ENCODE measurements around the gene LIPT2. TPM values are rescaled to one million over a fixed set of nuclear protein-coding genes. Genes with fewer than 3 reads are reported as not detected.

Gene LIPT2
- total and polyA plus RNA-seq, 3 donors from 2014 or later, result 25.0 to 43.1 (median 32.6) TPM

DNA sequence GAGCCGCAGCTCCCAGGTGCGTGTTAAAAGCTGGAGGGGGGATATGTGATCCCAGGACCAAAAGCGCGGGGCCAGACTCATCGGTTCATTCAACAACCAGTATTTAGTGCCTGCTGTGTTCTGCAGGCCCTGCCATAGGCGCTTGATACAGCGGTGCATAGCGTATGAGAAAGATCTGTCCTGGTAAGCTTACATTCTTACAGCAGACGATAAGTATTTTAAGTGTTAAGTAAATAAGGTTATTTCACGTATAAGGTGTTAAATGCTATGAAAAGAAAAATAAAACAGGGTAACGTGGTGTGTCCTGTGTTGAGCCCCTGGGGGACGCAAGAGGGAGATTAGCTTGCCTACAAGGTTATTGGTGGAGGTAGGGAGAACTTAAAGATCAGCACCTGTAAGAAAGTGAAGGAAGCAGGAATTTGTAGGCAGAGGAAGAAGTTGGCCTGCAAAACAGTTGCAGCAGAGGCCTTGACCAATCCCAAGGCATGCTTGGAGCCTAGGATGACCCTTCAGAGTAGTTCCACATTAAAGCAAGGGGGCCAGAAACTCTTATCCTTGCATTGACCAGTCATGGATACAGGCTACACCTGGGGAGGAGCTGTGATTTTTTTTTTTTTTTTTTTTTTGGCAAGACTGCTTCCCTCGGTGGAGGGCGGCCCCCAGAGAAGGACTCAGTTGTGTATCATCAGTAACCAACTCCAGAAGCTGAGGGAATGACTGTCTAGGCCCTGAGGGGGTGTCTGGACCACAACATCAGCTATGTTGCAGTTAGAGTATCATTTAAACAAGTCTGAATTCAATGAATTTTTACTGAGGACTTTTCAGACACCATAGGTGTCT, 487 bp upstream of the LIPT2 start:
- TF ChIP-seq POLR2A (IDR thresholded peaks at IDR 0.05), result no peak
- TF ChIP-seq, protein P1, sequence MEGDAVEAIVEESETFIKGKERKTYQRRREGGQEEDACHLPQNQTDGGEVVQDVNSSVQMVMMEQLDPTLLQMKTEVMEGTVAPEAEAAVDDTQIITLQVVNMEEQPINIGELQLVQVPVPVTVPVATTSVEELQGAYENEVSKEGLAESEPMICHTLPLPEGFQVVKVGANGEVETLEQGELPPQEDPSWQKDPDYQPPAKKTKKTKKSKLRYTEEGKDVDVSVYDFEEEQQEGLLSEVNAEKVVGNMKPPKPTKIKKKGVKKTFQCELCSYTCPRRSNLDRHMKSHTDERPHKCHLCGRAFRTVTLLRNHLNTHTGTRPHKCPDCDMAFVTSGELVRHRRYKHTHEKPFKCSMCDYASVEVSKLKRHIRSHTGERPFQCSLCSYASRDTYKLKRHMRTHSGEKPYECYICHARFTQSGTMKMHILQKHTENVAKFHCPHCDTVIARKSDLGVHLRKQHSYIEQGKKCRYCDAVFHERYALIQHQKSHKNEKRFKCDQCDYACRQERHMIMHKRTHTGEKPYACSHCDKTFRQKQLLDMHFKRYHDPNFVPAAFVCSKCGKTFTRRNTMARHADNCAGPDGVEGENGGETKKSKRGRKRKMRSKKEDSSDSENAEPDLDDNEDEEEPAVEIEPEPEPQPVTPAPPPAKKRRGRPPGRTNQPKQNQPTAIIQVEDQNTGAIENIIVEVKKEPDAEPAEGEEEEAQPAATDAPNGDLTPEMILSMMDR (IDR thresholded peaks at IDR 0.05), result no peak
- 6 to 12% methylated on average over 13 to 14 of the region's 14 CpGs for WGBS, 2 donors
- DNase-seq, result no peak
- H3K4me1 ChIP-seq, result peaks cover 5% of the 10 kb centered on the region
- no peaks in the 10 kb centered on the region for H3K9me3 ChIP-seq
- no peaks in the 10 kb centered on the region for H3K36me3 ChIP-seq (ENCODE audit: low read depth, missing control alignments)
- peak overlapping the region; percentile 92 to 94 for H3K4me3 ChIP-seq
- H3K27me3 ChIP-seq, result no peaks in the 10 kb centered on the region
- H3K27ac ChIP-seq, result peak overlapping the region; percentile 97 to 99
- intact Hi-C loops (cut with DNase I; ENCODE audit: low total_unique reads), result no loop called here

DNA sequence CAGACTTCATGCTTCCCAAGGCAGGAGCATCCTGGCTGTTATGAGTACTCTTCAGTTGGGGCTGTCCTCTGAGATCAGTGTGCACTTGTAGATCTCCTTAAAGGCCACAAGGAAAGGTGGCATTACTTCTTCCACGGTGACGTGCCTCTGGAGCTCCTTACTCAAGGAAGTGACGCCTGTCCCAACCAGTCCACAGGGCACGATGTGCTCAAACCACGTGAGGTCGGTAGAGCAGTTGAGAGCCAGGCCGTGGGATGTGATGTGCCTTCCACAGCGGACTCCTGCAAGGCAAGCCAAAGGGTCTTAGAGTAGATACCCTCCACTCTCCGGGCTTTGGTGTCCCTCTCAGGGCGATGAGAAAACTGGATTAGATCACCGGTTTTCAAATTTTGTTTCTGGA, 1.4 kb downstream of the LIPT2 start:
- DNase-seq, result no peak
- Histone ChIP-seq H3K27ac (no peak overlapping the region), H3K9me3 (no peaks in the 10 kb centered on the region), H3K4me1 (peaks cover 5% of the 10 kb centered on the region), H3K4me3 (peak overlapping the region in 1 of 2 donors; percentile 94), H3K36me3 (ENCODE audit: low read depth, missing control alignments) (no peaks in the 10 kb centered on the region), H3K27me3 (no peaks in the 10 kb centered on the region)
- intact Hi-C loops (cut with DNase I; ENCODE audit: low total_unique reads), result no loop called here
- no peak for TF ChIP-seq POLR2A (IDR thresholded peaks at IDR 0.05)
- TF ChIP-seq, protein P1 (IDR thresholded peaks at IDR 0.05), result no peak
- 37 to 81% methylated on average over 10 to 11 of the region's 11 CpGs for WGBS, 2 donors

DNA sequence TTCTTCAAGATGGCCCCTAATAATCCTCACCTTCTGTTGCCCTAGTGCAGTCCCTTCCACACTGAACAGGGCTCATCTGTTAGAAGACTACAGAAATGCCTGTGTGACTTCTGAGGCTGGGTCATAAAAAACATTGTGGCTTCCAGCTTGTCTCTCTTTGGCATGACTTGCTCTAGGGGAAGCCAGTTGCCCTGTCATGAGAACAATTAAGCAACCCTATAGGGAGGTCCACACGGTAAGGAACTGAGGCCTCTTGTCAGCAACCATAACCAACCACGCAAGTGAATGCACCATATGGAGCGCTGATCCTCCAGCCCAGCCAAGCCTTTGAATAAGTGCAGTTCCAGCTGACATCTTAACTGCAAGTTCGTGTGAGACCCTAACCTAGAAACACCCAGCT, 2.6 kb downstream of the LIPT2 start:
- H3K36me3 ChIP-seq (ENCODE audit: low read depth, missing control alignments), result no peaks in the 10 kb centered on the region
- intact Hi-C loops (cut with DNase I; ENCODE audit: low total_unique reads), result no loop called here
- H3K9me3 ChIP-seq, result no peaks in the 10 kb centered on the region
- WGBS, 2 donors, result 86% methylated on average over 4 of the region's 4 CpGs
- H3K27ac ChIP-seq, result no peak overlapping the region
- no peak overlapping the region for H3K4me3 ChIP-seq
- no peaks in the 10 kb centered on the region for H3K27me3 ChIP-seq
- no peak for DNase-seq
- H3K4me1 ChIP-seq, result peaks cover 5% of the 10 kb centered on the region
- TF ChIP-seq POLR2A (IDR thresholded peaks at IDR 0.05), result no peak
- TF ChIP-seq, protein P1 (IDR thresholded peaks at IDR 0.05), result no peak

DNA sequence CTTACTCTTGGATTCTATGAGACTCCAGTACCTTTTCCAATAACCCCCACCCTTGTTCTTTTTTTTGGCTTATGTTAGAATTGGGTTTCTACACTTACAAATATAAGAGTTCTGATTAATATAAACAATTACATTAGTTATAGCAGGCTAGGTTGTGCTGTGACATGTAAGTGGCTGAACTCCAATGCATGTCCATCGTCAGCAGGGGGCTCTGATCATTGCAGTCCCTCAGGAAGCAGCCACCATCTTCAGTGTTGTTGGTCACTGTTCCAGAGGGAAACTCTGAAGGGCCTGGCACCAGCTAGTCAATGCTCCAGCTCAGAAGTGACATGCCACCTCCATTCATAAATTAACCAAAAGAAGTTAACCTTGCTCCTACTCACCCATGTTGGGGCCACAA, 5.6 kb downstream of the LIPT2 start:
- H3K9me3 ChIP-seq, result no peaks in the 10 kb centered on the region
- 72 to 95% methylated on average over 1 of the region's 1 CpG for WGBS, 2 donors
- no peak for TF ChIP-seq POLR2A (IDR thresholded peaks at IDR 0.05)
- TF ChIP-seq, protein P1 (IDR thresholded peaks at IDR 0.05), result no peak
- DNase-seq, result no peak
- H3K27me3 ChIP-seq, result no peaks in the 10 kb centered on the region
- H3K36me3 ChIP-seq (ENCODE audit: low read depth, missing control alignments), result no peaks in the 10 kb centered on the region
- no peaks in the 10 kb centered on the region for H3K4me1 ChIP-seq
- intact Hi-C loops (cut with DNase I; ENCODE audit: low total_unique reads), result no loop called here
- no peak overlapping the region for H3K27ac ChIP-seq
- H3K4me3 ChIP-seq, result no peak overlapping the region

DNA sequence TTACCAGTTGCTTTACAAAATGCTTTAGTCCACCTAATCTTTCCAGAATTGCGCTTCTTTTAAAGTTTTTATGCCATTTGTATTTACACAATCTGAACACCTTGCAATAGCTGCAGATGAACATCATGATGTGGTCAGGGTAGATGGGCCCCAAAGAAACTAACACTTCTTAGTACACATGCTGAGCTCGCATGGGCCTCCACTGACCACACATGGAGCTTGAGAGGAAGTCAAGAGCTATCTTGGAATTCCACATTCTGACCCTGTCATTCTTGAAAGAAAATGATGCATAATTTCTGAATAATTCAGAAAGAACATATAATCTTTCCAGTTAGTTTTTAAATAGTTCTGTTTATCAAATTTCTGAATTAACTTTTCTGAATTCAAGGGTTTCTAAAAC, 7.7 kb downstream of the LIPT2 start:
- no peak for DNase-seq
- no peaks in the 10 kb centered on the region for H3K36me3 ChIP-seq (ENCODE audit: low read depth, missing control alignments)
- no peak overlapping the region for H3K27ac ChIP-seq
- H3K9me3 ChIP-seq, result no peaks in the 10 kb centered on the region
- intact Hi-C loops (cut with DNase I; ENCODE audit: low total_unique reads), result no loop called here
- H3K27me3 ChIP-seq, result no peaks in the 10 kb centered on the region
- no peak overlapping the region for H3K4me3 ChIP-seq
- TF ChIP-seq POLR2A (IDR thresholded peaks at IDR 0.05), result no peak
- TF ChIP-seq, protein P1 (IDR thresholded peaks at IDR 0.05), result no peak
- H3K4me1 ChIP-seq, result no peaks in the 10 kb centered on the region
- WGBS, 2 donors, result 90 to 94% methylated on average over 2 of the region's 2 CpGs
